SK-MEL-5 (cell line): ENCODE data around the gene PPP1R12B. TPM values are rescaled to one million over a fixed set of nuclear protein-coding genes. Genes with fewer than 3 reads are reported as not detected.

ENCODE experiments used
- DNase-seq: peaks from one replicate; pipeline ENCODE4 v3.0.0-alpha.2; 2016; ENCODE audit warnings: low read depth, low spot score
- in situ Hi-C: cut with HindIII; loops from 2 replicates; pipeline ENCODE4 v1.10.0; 2016; ENCODE audit warnings: low sequenced_read_pairs, high pct_unique_total_duplicates, low pct_unique_long_range_greater_than_20kb
- polyA plus RNA-seq, 2 experiments: library from polyadenylated mRNA; depleted of rRNA; stranded (reverse); fragments of >200 nt; gene quantifications; 2 replicates each; pipeline ENCODE4 v1.2.3, GENCODE V29; 2015
- total RNA-seq: library from RNA; depleted of rRNA; stranded (reverse); fragments of >200 nt; shearing (Covaris generic); gene quantifications from 2 replicates; pipeline ENCODE4 v1.2.3, GENCODE V29; 2014; rRNA removed

The PPP1R12B gene, protein sequence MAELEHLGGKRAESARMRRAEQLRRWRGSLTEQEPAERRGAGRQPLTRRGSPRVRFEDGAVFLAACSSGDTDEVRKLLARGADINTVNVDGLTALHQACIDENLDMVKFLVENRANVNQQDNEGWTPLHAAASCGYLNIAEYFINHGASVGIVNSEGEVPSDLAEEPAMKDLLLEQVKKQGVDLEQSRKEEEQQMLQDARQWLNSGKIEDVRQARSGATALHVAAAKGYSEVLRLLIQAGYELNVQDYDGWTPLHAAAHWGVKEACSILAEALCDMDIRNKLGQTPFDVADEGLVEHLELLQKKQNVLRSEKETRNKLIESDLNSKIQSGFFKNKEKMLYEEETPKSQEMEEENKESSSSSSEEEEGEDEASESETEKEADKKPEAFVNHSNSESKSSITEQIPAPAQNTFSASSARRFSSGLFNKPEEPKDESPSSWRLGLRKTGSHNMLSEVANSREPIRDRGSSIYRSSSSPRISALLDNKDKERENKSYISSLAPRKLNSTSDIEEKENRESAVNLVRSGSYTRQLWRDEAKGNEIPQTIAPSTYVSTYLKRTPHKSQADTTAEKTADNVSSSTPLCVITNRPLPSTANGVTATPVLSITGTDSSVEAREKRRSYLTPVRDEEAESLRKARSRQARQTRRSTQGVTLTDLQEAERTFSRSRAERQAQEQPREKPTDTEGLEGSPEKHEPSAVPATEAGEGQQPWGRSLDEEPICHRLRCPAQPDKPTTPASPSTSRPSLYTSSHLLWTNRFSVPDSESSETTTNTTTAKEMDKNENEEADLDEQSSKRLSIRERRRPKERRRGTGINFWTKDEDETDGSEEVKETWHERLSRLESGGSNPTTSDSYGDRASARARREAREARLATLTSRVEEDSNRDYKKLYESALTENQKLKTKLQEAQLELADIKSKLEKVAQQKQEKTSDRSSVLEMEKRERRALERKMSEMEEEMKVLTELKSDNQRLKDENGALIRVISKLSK
- 18.6 and 26.2 TPM in 2 replicates for total RNA-seq
- polyA plus RNA-seq (2015; cell fraction: cytosol; rRNA removed): 7.9 and 16.5 TPM in 2 replicates
- 32.5 and 39.7 TPM in 2 replicates for polyA plus RNA-seq (2015; cell fraction: nucleus; rRNA removed)

- peak; percentile 99 for DNase-seq
- in situ Hi-C loops: no loop called here
These were observed at the start of gene PPP1R12B for GRCh38 chr1:202348509-202349205. Gene PPP1R12B, plus strand, starts transcription at chr1:202348699. Its CDS starts 153 bp downstream, at chr1:202348852.

- in situ Hi-C loops: loop anchor here (25.0 kb wide), 1 partner anchor 90 kb away; no protein-coding TSS in a partner anchor
- DNase-seq: no peak
These were observed 46.3 kb upstream of the PPP1R12B start for GRCh38 chr1:202302166-202302565.

DNA sequence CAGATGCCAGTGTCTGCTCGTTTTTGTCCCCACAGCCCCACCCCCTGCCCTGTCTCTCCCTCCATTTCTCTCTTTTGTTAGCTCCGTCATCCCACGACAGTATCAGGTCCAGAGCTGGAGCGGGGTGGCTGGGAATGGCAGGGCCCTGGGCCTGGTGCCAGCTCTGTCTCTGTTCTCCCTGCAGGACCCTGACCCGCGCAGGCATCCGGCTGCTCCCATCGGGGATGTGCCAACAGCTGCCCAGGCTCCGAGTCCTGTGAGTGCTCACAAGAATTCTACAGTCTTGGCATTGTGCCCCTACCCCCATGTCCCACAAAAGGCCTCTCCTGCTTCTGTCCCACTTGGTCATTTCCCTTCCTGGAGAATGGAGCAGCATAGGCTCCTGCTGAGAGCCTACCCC lies 44.1 kb upstream of the PPP1R12B start:
- in situ Hi-C loops: loop anchor here (25.0 kb wide), 1 partner anchor 92 kb away; no protein-coding TSS in a partner anchor
- no peak for DNase-seq

GRCh38 chr1:202305168-202305567 lies 43.3 kb upstream of the PPP1R12B start:
- no peak for DNase-seq
- in situ Hi-C loops: loop anchor here (25.0 kb wide), 1 partner anchor 93 kb away; no protein-coding TSS in a partner anchor

DNA sequence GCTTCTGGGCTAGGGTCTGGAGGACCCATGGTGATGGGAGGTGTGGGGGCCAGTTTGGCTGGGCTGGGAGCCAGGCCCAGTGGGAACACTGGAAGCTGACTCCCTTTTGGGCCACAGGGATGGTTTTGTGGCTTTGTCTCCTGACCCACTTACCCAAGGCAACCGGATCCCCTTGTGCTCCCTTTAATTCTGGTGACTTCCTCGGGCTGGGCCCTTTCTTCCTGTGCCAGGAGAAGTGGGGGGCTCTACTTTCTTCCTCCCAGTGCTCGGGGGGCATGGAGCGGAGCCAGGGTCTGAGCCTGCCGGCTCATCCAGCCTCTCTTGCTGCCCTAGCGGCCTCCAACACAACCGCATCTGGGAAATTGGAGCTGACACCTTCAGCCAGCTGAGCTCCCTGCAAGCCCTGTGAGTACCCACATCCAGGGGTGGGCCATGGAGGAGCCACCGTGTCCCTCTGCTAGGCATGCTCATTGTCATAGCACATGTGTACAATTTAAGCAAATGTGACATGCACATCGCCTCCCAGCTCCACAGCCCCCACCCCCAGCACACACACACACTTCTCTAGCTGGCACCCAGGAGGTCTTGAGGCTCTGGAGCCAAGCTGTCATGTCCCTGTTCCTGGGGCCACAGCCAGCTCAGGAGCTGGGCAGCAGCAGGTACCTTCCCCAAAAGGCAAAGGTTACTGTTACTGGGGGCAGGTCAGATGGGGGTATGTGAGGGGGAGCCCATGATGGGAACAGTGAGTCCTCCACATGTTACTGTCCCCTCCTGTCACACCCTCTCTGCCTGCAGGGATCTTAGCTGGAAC lies 41.8 kb upstream of the PPP1R12B start:
- in situ Hi-C loops: loop anchor here (25.0 kb wide), 1 partner anchor 94 kb away; no protein-coding TSS in a partner anchor
- DNase-seq: no peak

- DNase-seq: no peak
- in situ Hi-C loops: loop anchor here (25.0 kb wide), 1 partner anchor 98 kb away; no protein-coding TSS in a partner anchor
These were observed 38.3 kb upstream of the PPP1R12B start for GRCh38 chr1:202310071-202310725.

DNA sequence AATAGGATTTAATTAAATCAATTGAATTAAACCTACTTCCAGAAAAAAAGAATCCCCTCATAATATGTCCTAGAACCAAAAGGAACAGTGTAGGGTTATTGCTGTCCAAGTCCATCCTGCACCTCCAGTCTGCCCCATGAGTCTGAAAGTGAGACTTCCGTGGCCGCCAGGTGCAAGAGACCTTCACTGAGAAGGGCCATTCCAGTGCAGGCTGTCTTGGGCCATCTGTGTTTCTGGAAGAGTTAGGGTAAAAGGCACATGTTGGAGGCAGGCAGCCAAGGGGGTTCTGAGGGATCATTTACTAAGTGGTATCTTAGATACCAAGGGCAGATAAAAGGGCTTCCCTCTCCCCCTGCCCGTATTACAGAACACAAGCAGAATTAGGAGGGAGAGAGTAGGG lies 37.8 kb upstream of the PPP1R12B start:
- DNase-seq: no peak
- in situ Hi-C loops: loop anchor here (25.0 kb wide), 1 partner anchor 98 kb away; no protein-coding TSS in a partner anchor

DNA sequence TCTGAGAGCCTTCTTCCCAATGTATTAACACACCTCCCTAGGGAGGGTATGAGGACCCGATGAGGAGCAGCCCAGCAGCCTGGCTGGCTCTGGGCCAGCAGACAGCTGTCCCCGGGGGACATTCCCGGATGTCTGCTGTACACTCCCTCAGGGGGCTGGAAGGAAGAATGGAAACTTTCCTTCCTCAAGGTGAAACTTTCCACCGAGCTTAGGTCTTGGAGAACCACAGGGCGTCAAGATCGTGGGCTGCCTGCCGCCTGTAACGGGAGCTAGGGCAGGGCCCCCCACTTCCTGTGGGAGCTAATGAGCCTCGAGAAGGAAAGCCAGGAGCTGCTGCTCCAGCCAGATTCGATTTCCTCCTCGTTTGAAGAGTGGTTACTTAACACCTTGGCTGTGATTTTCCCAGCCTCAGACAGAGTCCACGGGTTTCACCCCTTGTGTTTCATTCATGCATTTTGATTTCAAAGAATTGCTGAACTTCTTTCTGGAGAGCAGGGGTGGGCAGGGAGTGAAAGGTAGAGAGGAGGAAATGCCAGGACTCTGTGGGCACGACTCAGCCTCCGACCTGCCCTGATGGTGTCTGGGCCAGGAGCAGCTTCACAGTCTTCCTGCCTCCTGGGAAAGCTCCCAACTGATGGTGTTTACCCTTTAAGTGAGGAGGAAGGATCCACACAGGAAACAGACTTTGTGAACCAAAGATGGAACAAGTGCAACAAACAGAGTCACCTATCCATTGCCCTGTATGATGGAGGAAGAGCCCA lies 36.4 kb upstream of the PPP1R12B start:
- DNase-seq: no peak
- in situ Hi-C loops: loop anchor here (25.0 kb wide), 1 partner anchor 100 kb away; no protein-coding TSS in a partner anchor

DNA sequence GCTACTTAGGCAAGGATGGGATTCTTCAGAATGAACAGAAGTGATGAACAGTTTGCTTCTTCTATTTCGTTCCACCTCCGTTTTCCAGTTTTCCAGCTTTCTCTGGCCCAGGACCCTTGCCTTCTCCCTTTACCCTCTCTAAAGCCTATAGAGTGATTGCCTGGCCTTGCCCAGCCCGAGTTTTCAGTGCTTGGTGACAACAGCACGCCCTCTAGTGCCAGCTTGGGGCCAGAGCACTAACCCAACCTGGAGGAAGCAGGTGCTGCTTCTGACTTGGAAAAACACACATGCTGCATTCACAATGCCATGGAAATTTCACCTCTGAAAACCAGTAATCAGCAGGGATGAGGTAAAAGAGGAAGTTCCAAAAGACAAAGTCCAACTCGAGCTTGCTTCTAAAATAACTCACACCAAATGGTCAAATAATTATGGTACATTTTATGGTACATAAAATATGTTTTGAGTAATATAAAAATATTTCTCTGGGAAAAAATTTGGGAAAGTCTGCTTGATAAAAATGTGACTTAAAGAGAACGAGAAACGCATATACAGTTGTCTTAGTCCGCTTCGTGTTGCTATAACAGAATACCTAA lies 32.8 kb upstream of the PPP1R12B start:
- in situ Hi-C loops: loop anchor here (25.0 kb wide), 1 partner anchor 103 kb away; no protein-coding TSS in a partner anchor
- peak; percentile 81 for DNase-seq

DNA sequence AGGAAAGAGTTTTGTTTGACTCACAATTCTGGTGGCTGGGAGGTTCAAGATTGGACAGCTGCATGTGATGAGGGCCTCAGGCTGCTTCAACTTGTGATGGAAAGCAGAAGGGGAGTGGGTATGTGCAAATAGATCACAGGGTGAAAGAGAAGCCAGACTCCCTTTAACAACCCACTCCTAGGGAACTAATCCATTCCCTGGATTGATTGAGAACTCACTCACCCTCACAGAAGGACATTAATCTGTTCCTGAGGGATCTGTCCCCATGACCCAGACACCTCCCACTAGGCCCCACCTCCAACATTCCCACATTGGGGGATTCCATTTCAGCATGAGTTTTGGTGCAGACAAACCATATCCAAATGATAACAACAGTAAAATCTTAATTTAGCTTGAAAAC lies 32.3 kb upstream of the PPP1R12B start:
- DNase-seq: no peak
- in situ Hi-C loops: loop anchor here (25.0 kb wide), 1 partner anchor 104 kb away; no protein-coding TSS in a partner anchor

DNA sequence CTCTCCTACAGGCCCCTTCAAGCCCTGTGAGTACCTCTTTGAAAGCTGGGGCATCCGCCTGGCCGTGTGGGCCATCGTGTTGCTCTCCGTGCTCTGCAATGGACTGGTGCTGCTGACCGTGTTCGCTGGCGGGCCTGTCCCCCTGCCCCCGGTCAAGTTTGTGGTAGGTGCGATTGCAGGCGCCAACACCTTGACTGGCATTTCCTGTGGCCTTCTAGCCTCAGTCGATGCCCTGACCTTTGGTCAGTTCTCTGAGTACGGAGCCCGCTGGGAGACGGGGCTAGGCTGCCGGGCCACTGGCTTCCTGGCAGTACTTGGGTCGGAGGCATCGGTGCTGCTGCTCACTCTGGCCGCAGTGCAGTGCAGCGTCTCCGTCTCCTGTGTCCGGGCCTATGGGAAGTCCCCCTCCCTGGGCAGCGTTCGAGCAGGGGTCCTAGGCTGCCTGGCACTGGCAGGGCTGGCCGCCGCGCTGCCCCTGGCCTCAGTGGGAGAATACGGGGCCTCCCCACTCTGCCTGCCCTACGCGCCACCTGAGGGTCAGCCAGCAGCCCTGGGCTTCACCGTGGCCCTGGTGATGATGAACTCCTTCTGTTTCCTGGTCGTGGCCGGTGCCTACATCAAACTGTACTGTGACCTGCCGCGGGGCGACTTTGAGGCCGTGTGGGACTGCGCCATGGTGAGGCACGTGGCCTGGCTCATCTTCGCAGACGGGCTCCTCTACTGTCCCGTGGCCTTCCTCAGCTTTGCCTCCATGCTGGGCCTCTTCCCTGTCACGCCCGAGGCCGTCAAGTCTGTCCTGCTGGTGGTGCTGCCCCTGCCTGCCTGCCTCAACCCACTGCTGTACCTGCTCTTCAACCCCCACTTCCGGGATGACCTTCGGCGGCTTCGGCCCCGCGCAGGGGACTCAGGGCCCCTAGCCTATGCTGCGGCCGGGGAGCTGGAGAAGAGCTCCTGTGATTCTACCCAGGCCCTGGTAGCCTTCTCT lies 30.3 kb upstream of the PPP1R12B start:
- no peak for DNase-seq
- in situ Hi-C loops: loop anchor here (25.0 kb wide), 1 partner anchor 106 kb away; no protein-coding TSS in a partner anchor

DNA sequence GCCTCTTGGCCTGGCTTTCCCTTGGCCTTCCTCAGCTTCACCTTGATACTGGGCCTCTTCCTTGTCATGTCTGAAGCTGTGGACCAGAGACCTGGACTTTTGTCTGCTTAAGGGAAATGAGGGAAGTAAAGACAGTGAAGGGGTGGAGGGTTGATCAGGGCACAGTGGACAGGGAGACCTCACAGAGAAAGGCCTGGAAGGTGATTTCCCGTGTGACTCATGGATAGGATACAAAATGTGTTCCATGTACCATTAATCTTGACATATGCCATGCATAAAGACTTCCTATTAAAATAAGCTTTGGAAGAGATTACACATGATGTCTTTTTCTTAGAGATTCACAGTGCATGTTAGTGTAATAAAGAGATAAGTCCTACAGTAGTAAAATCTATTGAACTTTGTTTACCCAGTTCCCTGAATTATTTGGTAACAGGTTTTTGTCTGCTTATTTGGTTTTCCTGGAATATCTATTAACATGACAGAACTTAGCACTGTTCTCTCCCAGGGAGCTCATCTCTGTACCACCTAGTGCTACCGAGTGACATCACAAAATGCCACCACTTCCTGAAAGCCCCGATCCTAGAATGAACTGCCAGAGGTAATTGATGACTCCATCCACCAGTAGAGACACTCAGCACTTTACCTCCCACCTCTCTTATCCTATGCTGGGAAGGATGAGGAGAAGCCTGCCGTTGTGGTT lies 29.0 kb upstream of the PPP1R12B start:
- in situ Hi-C loops: loop anchor here (25.0 kb wide), 1 partner anchor 107 kb away; no protein-coding TSS in a partner anchor
- no peak for DNase-seq

DNA sequence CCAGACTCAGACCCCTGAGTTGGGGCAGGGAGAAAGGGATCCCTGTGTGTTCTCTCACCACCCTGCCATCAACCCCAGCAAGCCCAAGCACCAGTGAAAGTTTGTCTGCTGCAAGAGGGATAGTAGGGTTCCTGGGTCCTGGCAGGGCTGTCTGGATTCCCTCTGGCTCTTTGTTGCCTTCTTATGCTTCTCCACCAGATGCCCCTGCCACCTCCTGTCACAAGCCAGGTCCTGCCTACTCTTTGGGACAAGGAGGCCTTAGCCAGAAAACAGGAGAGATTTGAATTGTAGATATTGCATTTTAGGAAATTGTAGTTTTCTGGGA lies 28.5 kb upstream of the PPP1R12B start:
- no peak for DNase-seq
- in situ Hi-C loops: loop anchor here (25.0 kb wide), 1 partner anchor 108 kb away; no protein-coding TSS in a partner anchor
